OCI-LY7 (cell line): ENCODE measurements around the gene FLACC1. TPM values are rescaled to one million over a fixed set of nuclear protein-coding genes. Genes with fewer than 3 reads are reported as not detected.
"Not testable (repeated sequence)": the region's sequence is repeated elsewhere in the genome, so short reads cannot be mapped to it uniquely, and the experiment has no call there.

ENCODE experiments used
- BruUV-seq: library from RNA; stranded (reverse); fragments of 400-500 nt; replicated peaks from 2 replicates; lab custom pipeline; 2021; lab: Mats Ljungman, UMichigan
- CTCF ChIA-PET: fragments of 300-600 bp; sonication (Branson Sonifier 250); formaldehyde crosslinking; loops from one replicate; lab custom pipeline; 2022; ENCODE audit warnings: antibody characterized with exemption; ENCODE audit not compliant: unreplicated experiment; lab: Charles Lee
- POLR2A ChIA-PET: fragments of 300-600 bp; sonication (Branson Sonifier 250); formaldehyde crosslinking; loops from one replicate; lab custom pipeline; 2022; ENCODE audit warnings: antibody characterized with exemption; lab: Charles Lee
- DNase-seq: peaks from one replicate; pipeline ENCODE4 v3.0.0-alpha.2; 2015; ENCODE audit warnings: low spot score
- H2AFZ ChIP-seq: fragments of 200-600 bp; sonication (generic), shearing (Covaris generic); 2 replicates; pipeline ENCODE4 v1.6.1; 2014; ENCODE audit warnings: mild to moderate bottlenecking, antibody characterized with exemption, low read length, moderate library complexity
- H3K27ac ChIP-seq: fragments of 200-600 bp; sonication (generic); 2 replicates; pipeline ENCODE4 v1.5.1; 2014; ENCODE audit warnings: mixed run types, low read depth, mild to moderate bottlenecking, moderate library complexity, low read length, inconsistent platforms; ENCODE audit not compliant: poor library complexity, severe bottlenecking
- H3K36me3 ChIP-seq: fragments of 200-600 bp; sonication (generic); 2 replicates; pipeline ENCODE4 v1.6.1; 2014; ENCODE audit warnings: mild to moderate bottlenecking, antibody characterized with exemption, low read length, moderate library complexity, mixed read lengths; ENCODE audit not compliant: insufficient read depth
- H3K4me1 ChIP-seq: fragments of 200-600 bp; sonication (generic); 2 replicates; pipeline ENCODE4 v1.5.1; 2014; ENCODE audit warnings: mild to moderate bottlenecking, low read length; ENCODE audit not compliant: insufficient read depth, poor library complexity, severe bottlenecking
- H3K4me2 ChIP-seq: fragments of 200-600 bp; sonication (generic); 2 replicates; pipeline ENCODE4 v1.6.1; 2014; ENCODE audit warnings: mild to moderate bottlenecking, low read length
- H3K4me3 ChIP-seq: fragments of 200-600 bp; sonication (generic); 2 replicates; pipeline ENCODE4 v1.5.1; 2014; ENCODE audit warnings: mild to moderate bottlenecking, low read depth, low read length; ENCODE audit not compliant: poor library complexity, severe bottlenecking
- H3K79me2 ChIP-seq: fragments of 200-600 bp; sonication (generic); 2 replicates; pipeline ENCODE4 v1.6.1; 2016; ENCODE audit warnings: low read depth, mild to moderate bottlenecking, low read length, moderate library complexity, mixed read lengths; ENCODE audit not compliant: insufficient read depth
- H3K9me2 ChIP-seq: fragments of 200-600 bp; sonication (generic); 2 replicates; pipeline ENCODE4 v1.6.1; 2016; ENCODE audit warnings: mild to moderate bottlenecking, low read length, mixed read lengths; ENCODE audit not compliant: insufficient read depth
- H3K9me3 ChIP-seq: fragments of 200-600 bp; sonication (generic); 2 replicates; pipeline ENCODE4 v1.6.1; 2014; ENCODE audit warnings: mild to moderate bottlenecking, mixed run types, low read length, mixed read lengths
- H4K20me1 ChIP-seq: fragments of 200-600 bp; sonication (generic); 2 replicates; pipeline ENCODE4 v1.6.1; 2014; ENCODE audit warnings: mild to moderate bottlenecking, antibody characterized with exemption, low read length, moderate library complexity, mixed read lengths; ENCODE audit not compliant: insufficient read depth
- CTCF ChIP-seq: fragments of 200-600 bp; sonication (generic); conservative IDR thresholded peaks from 2 replicates; pipeline ENCODE4 v1.5.1; 2014; ENCODE audit warnings: mild to moderate bottlenecking, antibody characterized with exemption, low read length, moderate library complexity, mixed read lengths
- EZH2phosphoT487 ChIP-seq: fragments of 200-600 bp; sonication (generic); IDR thresholded peaks from 2 replicates; pipeline ENCODE4 v1.6.1; 2018; ENCODE audit warnings: low read depth, borderline replicate concordance, mild to moderate bottlenecking, mixed run types, antibody characterized with exemption, low read length, moderate library complexity, mixed read lengths
- intact Hi-C: fragments of 100-400 bp; cut with micrococcal nuclease; formaldehyde crosslinking; loops from one replicate; pipeline ENCODE4 v1.10.0; 2022; ENCODE audit not compliant: unreplicated experiment
- total RNA-seq, 2 experiments: library from RNA; depleted of rRNA in 1 of 2; stranded (reverse); fragments of >200 nt in 1 of 2; shearing (Covaris generic) in 1 of 2; gene quantifications; 2 replicates each; pipeline ENCODE4 v1.2.3, GENCODE V29; 2014 to 2022

The FLACC1 gene
- total RNA-seq, 2 experiments from 2014 or later = 1.2 TPM; not detected in 1

GRCh38 chr2:201377218-201377617 is 20.1 kb upstream of the FLACC1 start:
- no peak overlapping the region for H2AFZ ChIP-seq
- H3K79me2 ChIP-seq = no peaks in the 10 kb centered on the region
- peaks cover 13% of the 10 kb centered on the region for H3K36me3 ChIP-seq
- DNase-seq = no peak
- H3K9me2 ChIP-seq = no peaks in the 10 kb centered on the region
- no peaks in the 10 kb centered on the region for H3K4me1 ChIP-seq
- H3K9me3 ChIP-seq = no peaks in the 10 kb centered on the region
- no TSS peak for BruUV-seq
- H3K4me2 ChIP-seq = no peak overlapping the region
- ChIA-PET CTCF (no interaction called here), POLR2A (interaction anchor here (0.6 to 1.2 kb wide), 5 partner anchors 13 to 344 kb away, joined by 3 to 5 read pairs (median 3); no protein-coding TSS in a partner anchor)
- no peaks in the 10 kb centered on the region for H4K20me1 ChIP-seq
- intact Hi-C loops = no loop called here
- no peak overlapping the region for H3K4me3 ChIP-seq
- no peak for TF ChIP-seq CTCF
- TF ChIP-seq EZH2phosphoT487 = no peak
- no peak overlapping the region for H3K27ac ChIP-seq

GRCh38 chr2:201369775-201370174 is 12.6 kb upstream of the FLACC1 start:
- intact Hi-C loops = no loop called here
- CTCF ChIA-PET = no interaction called here

GRCh38 chr2:201369318-201369717 is 12.2 kb upstream of the FLACC1 start:
- CTCF ChIA-PET, BruUV-seq, POLR2A ChIA-PET: not testable (repeated sequence)

More at GRCh38 chr2:201369775-201370174, 12.6 kb upstream of the FLACC1 start:
- peaks cover 10% of the 10 kb centered on the region; the same call in 1 of the 2 replicates for H3K9me3 ChIP-seq
- no peaks in the 10 kb centered on the region for H3K9me2 ChIP-seq
- H3K79me2 ChIP-seq = no peaks in the 10 kb centered on the region
- TF ChIP-seq EZH2phosphoT487 = no peak
- no TSS peak for BruUV-seq
- H3K36me3 ChIP-seq = no peaks in the 10 kb centered on the region
- no peak overlapping the region for H2AFZ ChIP-seq
- no peak overlapping the region for H3K4me2 ChIP-seq
- no peaks in the 10 kb centered on the region for H3K4me1 ChIP-seq
- DNase-seq = no peak
- H3K4me3 ChIP-seq = no peak overlapping the region
- H3K27ac ChIP-seq = no peak overlapping the region
- no peaks in the 10 kb centered on the region for H4K20me1 ChIP-seq
- POLR2A ChIA-PET = no interaction called here

GRCh38 chr2:201366146-201366545 is 9.0 kb upstream of the FLACC1 start:
- Histone ChIP-seq H3K4me1 (no peaks in the 10 kb centered on the region), H4K20me1 (no peaks in the 10 kb centered on the region), H3K4me2 (no peak overlapping the region), H3K9me3 (peaks cover 15% of the 10 kb centered on the region), H3K36me3 (peaks cover 7% of the 10 kb centered on the region), H3K4me3 (no peak overlapping the region), H3K79me2 (no peaks in the 10 kb centered on the region), H3K27ac (no peak overlapping the region), H3K9me2 (no peaks in the 10 kb centered on the region), H2AFZ (no peak overlapping the region)
- POLR2A ChIA-PET = interaction anchor here (0.6 kb wide), 1 partner anchor 48 kb away, joined by 4 read pairs; no protein-coding TSS in a partner anchor
- no TSS peak for BruUV-seq
- DNase-seq = no peak
- TF ChIP-seq EZH2phosphoT487 (no peak), CTCF (no peak)
- CTCF ChIA-PET = no interaction called here
- intact Hi-C loops = no loop called here

More at GRCh38 chr2:201369318-201369717, 12.2 kb upstream of the FLACC1 start:
- H3K4me1 ChIP-seq, H2AFZ ChIP-seq, H3K9me2 ChIP-seq, intact Hi-C loops, H3K4me2 ChIP-seq, DNase-seq, H3K79me2 ChIP-seq, H3K4me3 ChIP-seq, H4K20me1 ChIP-seq, H3K27ac ChIP-seq, H3K36me3 ChIP-seq, H3K9me3 ChIP-seq: not testable (repeated sequence)
